Lower lobe of right lung (tissue), 2 donors: Measurements from ENCODE around the gene ZFYVE28. TPM values are rescaled to one million over a fixed set of nuclear protein-coding genes. Genes with fewer than 3 reads are reported as not detected.
A peak's percentile ranks its signal among the peaks of the same experiment; 100 is the strongest.

Experiments used
- ATAC-seq, 2 donors: fragments of 200-7000 bp; cut with Tn5 transposase; one replicate each; pipeline ENCODE4 v1.9.1; 2020 to 2022; ENCODE audit warnings: mild to moderate bottlenecking in 2 of 2, moderate library complexity in 2 of 2
- DNase-seq: peaks from one replicate; pipeline ENCODE4 v3.0.0-alpha.2; 2020
- H3K27ac ChIP-seq: fragments of 200-600 bp; one replicate; pipeline ENCODE4 v1.8.0; 2022
- H3K27me3 ChIP-seq: fragments of 200-600 bp; one replicate; pipeline ENCODE4 v1.8.0; 2022; ENCODE audit warnings: low read depth
- H3K36me3 ChIP-seq: fragments of 200-600 bp; one replicate; pipeline ENCODE4 v1.8.0; 2022; ENCODE audit warnings: mild to moderate bottlenecking
- H3K4me1 ChIP-seq: fragments of 200-600 bp; one replicate; pipeline ENCODE4 v1.8.0; 2022
- H3K4me3 ChIP-seq: fragments of 200-600 bp; one replicate; pipeline ENCODE4 v1.8.0; 2022; ENCODE audit warnings: mild to moderate bottlenecking
- H3K9me3 ChIP-seq: fragments of 200-600 bp; one replicate; pipeline ENCODE4 v1.8.0; 2022
- intact Hi-C: fragments of 100-400 bp; cut with DNase I; formaldehyde crosslinking; loops from one replicate; pipeline ENCODE4 v1.11.0; 2022
- total RNA-seq: library from RNA; stranded (reverse); fragmentation: NEBNext Ultra II Directional; extraction: Animal tissue kit (Norgen Biotek cat#: 25700); gene quantifications from one replicate; pipeline ENCODE4 v1.2.1, GENCODE V29; 2021
- TF ChIP-seq, protein P1 (sequence below): fragments of 200-600 bp; IDR thresholded peaks from one replicate; pipeline ENCODE4 v1.8.0; 2022; ENCODE audit warnings: antibody characterized with exemption, mild to moderate bottlenecking
- donor health status: DM: no; HTN: yes; CAD: no; lungs with severe emphysema.

ZFYVE28 gene
- total RNA-seq, 1 donor from 2014 or later: 12.9 TPM

DNA sequence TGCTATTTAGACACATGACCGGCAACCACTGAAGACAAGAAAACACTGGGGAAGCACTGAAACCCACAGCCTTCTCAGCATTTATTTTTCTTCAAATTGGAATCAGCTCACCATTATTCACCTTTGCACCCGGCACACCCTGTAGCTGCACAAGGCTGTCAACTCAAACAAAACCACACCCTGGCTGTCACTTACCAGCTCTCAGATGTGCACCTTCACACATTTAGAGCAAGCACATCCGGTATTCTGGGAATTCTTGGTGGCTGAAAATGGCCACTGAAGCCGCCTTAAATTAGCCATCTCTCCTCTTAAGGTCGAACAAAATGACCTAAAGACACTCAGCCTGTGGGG, 5.9 kb downstream of the ZFYVE28 start:
- Histone ChIP-seq H3K4me3 (peak overlapping the region; percentile 40), H3K9me3 (no peaks in the 10 kb centered on the region), H3K36me3 (no peaks in the 10 kb centered on the region), H3K4me1 (peaks cover 47% of the 10 kb centered on the region), H3K27me3 (peaks cover 5% of the 10 kb centered on the region), H3K27ac (peak overlapping the region; percentile 79)
- intact Hi-C loops: no loop called here
- no peak for DNase-seq
- TF ChIP-seq, protein P1, sequence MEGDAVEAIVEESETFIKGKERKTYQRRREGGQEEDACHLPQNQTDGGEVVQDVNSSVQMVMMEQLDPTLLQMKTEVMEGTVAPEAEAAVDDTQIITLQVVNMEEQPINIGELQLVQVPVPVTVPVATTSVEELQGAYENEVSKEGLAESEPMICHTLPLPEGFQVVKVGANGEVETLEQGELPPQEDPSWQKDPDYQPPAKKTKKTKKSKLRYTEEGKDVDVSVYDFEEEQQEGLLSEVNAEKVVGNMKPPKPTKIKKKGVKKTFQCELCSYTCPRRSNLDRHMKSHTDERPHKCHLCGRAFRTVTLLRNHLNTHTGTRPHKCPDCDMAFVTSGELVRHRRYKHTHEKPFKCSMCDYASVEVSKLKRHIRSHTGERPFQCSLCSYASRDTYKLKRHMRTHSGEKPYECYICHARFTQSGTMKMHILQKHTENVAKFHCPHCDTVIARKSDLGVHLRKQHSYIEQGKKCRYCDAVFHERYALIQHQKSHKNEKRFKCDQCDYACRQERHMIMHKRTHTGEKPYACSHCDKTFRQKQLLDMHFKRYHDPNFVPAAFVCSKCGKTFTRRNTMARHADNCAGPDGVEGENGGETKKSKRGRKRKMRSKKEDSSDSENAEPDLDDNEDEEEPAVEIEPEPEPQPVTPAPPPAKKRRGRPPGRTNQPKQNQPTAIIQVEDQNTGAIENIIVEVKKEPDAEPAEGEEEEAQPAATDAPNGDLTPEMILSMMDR: no peak
- peak; percentile 14 to 19 for ATAC-seq

GRCh38 chr4:2411786-2412510, 6.5 kb downstream of the ZFYVE28 start:
- DNase-seq (no peak), ATAC-seq (no peak)
- H3K27me3 ChIP-seq: peaks cover 5% of the 10 kb centered on the region
- no peaks in the 10 kb centered on the region for H3K9me3 ChIP-seq
- TF ChIP-seq, protein P1: no peak
- intact Hi-C loops: no loop called here
- peaks cover 44% of the 10 kb centered on the region for H3K4me1 ChIP-seq
- peak overlapping the region; percentile 79 for H3K27ac ChIP-seq
- H3K4me3 ChIP-seq: no peak overlapping the region
- no peaks in the 10 kb centered on the region for H3K36me3 ChIP-seq

GRCh38 chr4:2409381-2409783, 9.1 kb downstream of the ZFYVE28 start:
- Histone ChIP-seq H3K27ac (no peak overlapping the region), H3K9me3 (no peaks in the 10 kb centered on the region), H3K27me3 (no peaks in the 10 kb centered on the region), H3K4me1 (peaks cover 28% of the 10 kb centered on the region), H3K4me3 (no peak overlapping the region), H3K36me3 (no peaks in the 10 kb centered on the region)
- TF ChIP-seq, protein P1: no peak
- intact Hi-C loops: no loop called here
- no peak for DNase-seq
- ATAC-seq: no peak

- Histone ChIP-seq H3K27ac (no peak overlapping the region), H3K27me3 (no peaks in the 10 kb centered on the region), H3K9me3 (no peaks in the 10 kb centered on the region), H3K4me3 (no peak overlapping the region), H3K36me3 (no peaks in the 10 kb centered on the region), H3K4me1 (peaks cover 24% of the 10 kb centered on the region)
- ATAC-seq (no peak), DNase-seq (no peak)
- TF ChIP-seq, protein P1: no peak
- intact Hi-C loops: no loop called here
Measured at GRCh38 chr4:2408976-2409375, 9.5 kb downstream of the ZFYVE28 start.

DNA sequence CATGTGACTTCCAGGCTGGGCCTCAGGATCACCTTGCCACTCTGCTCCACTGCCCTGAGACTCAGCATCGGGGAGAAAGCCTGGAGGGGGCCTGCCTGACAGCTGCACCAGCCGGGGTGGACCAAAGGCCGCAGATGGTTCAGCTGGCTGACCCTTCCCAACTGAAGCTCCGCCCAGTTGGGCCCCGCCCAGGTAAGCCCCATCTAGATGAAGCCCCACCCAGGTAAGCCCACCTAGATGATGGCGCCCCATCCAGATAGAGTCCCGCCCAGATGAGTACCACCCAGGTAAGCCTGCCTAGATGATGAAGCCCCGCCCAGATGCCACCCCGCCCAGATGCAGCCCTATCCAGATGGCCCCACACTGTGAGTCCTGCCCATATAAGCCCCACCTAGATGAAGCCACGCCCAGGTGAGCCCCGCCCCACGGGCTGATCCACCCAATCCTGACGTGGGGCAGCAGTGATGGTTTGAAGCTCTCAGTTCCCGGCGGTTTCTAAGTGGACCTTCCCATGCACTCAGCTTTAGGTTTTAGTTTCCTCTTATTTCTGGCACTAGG, 10.0 kb downstream of the ZFYVE28 start:
- intact Hi-C loops: no loop called here
- no peaks in the 10 kb centered on the region for H3K36me3 ChIP-seq
- no peak for ATAC-seq
- peaks cover 19% of the 10 kb centered on the region for H3K4me1 ChIP-seq
- no peak for DNase-seq
- H3K27me3 ChIP-seq: no peaks in the 10 kb centered on the region
- H3K9me3 ChIP-seq: no peaks in the 10 kb centered on the region
- TF ChIP-seq, protein P1: no peak
- no peak overlapping the region for H3K27ac ChIP-seq
- H3K4me3 ChIP-seq: no peak overlapping the region
